Stomach (tissue), 9 donors: ENCODE measurements around the gene GRAMD1B. TPM values are rescaled to one million over a fixed set of nuclear protein-coding genes. Genes with fewer than 3 reads are reported as not detected.

Experiments used
- DNase-seq, 2 donors: peaks; one replicate each; pipeline versions ENCODE4 v3.0.0 to v3.0.0-alpha.2; 2013 to 2019
- H3K27ac ChIP-seq, 5 donors: fragments of 200-600 bp in 4 of 5; sonication (generic) in 4 of 5; one replicate each; pipeline ENCODE4 v1.5.1; 2013 to 2019; ENCODE audit warnings: mild to moderate bottlenecking in 1 of 5, moderate library complexity in 1 of 5
- H3K27me3 ChIP-seq, 3 donors: fragments of 200-600 bp; sonication (generic); one replicate each; pipeline ENCODE4 v1.5.1; 2017 to 2019; ENCODE audit warnings: mixed run types in 1 of 3
- H3K36me3 ChIP-seq, 4 donors: fragments of 200-600 bp; sonication (generic); 1 replicate in 3 of 4; 2 replicates in 1 of 4; pipeline ENCODE4 v1.5.1; 2016 to 2019
- H3K4me1 ChIP-seq, 4 donors: fragments of 200-600 bp; sonication (generic); one replicate each; pipeline ENCODE4 v1.5.1; 2016 to 2019
- H3K4me3 ChIP-seq, 4 donors: fragments of 200-600 bp; sonication (generic) in 3 of 4; one replicate each; pipeline ENCODE4 v1.5.1; 2016 to 2019; ENCODE audit warnings: mild to moderate bottlenecking in 1 of 4
- H3K9me3 ChIP-seq, 4 donors: fragments of 200-600 bp; sonication (generic); one replicate each; pipeline ENCODE4 v1.5.1; 2016 to 2019
- CTCF ChIP-seq, 7 experiments: fragments of 450-650 bp in 4 of 7; fragments of 200-600 bp in 3 of 7; sonication (generic) in 3 of 7; IDR thresholded peaks; one replicate each; pipeline ENCODE4 v1.5.1; 2016 to 2019; ENCODE audit warnings: antibody characterized with exemption in 7 of 7, control low read depth in 2 of 7, mild to moderate bottlenecking in 1 of 7
- EP300 ChIP-seq: sonication (generic); formaldehyde crosslinking; IDR thresholded peaks from one replicate; pipeline ENCODE4 v1.6.1; 2017; ENCODE audit warnings: antibody characterized with exemption
- POLR2A ChIP-seq, 4 donors: fragments of 450-650 bp; IDR thresholded peaks; one replicate each; pipeline ENCODE4 v1.6.1; 2016; ENCODE audit warnings: antibody characterized with exemption in 4 of 4, control low read depth in 2 of 4, mild to moderate bottlenecking in 1 of 4, moderate library complexity in 1 of 4
- POLR2AphosphoS5 ChIP-seq, 3 donors: sonication (generic); formaldehyde crosslinking; IDR thresholded peaks; one replicate each; pipeline ENCODE4 v1.6.1; 2016; ENCODE audit warnings: antibody characterized with exemption in 3 of 3
- WGBS, 5 donors: extraction: QIAGEN DNeasy Blood & Tissue Kit in 3 of 5; methylation state at CpG; one replicate each; pipeline versions ENCODE4 v1.1.5 to v1.1.7; 2013 to 2018; 5-methylcytosine and 5-hydroxymethylcytosine counted together
- intact Hi-C: fragments of 100-400 bp; cut with DNase I; formaldehyde crosslinking; loops from one replicate; pipeline ENCODE4 v1.15.1; 2023; ENCODE audit warnings: low total_unique reads
- polyA plus RNA-seq, 3 donors: library from polyadenylated mRNA; stranded (reverse); fragments of 200-250 nt; gene quantifications; one replicate each; pipeline ENCODE4 v1.2.3, GENCODE V29; 2013
- total RNA-seq, 5 donors: library from RNA; depleted of rRNA; stranded (reverse); fragments of >200 nt; gene quantifications; one replicate each; pipeline versions ENCODE4 v1.1.0 to v1.2.3, GENCODE V29; 2014 to 2016
- donor health status: healthy with polysubstance abuse.
- donor health status: Bipolar disorder and iron deficiency.
- donor health status: healthy.

GRAMD1B gene
- total and polyA plus RNA-seq, 8 donors: 0.58 to 39.7 (median 12.2) TPM

- DNase-seq: no peak
- Histone ChIP-seq H3K9me3 (no peaks in the 10 kb centered on the region), H3K4me3 (no peak overlapping the region), H3K36me3 (peaks cover 31 to 91% (median 86%) of the 10 kb centered on the region in 4 donors), H3K27me3 (no peaks in the 10 kb centered on the region), H3K4me1 (no peaks in the 10 kb centered on the region), H3K27ac (no peak overlapping the region)
- WGBS, 5 donors: 38 to 72% (median 48%) methylated on average over 4 of the region's 4 CpGs
- intact Hi-C loops: no loop called here
- no peak for TF ChIP-seq POLR2AphosphoS5 (IDR thresholded peaks at IDR 0.05)
- TF ChIP-seq POLR2A (IDR thresholded peaks at IDR 0.05): no peak
- no peak for TF ChIP-seq CTCF (IDR thresholded peaks at IDR 0.05)
- TF ChIP-seq EP300: no peak
These were observed 171.7 kb downstream of the GRAMD1B start for GRCh38 chr11:123601743-123602142.

GRCh38 chr11:123603666-123604065 is 173.6 kb downstream of the GRAMD1B start:
- TF ChIP-seq POLR2AphosphoS5 (IDR thresholded peaks at IDR 0.05) (no peak), POLR2A (IDR thresholded peaks at IDR 0.05) (no peak), EP300 (no peak), CTCF (IDR thresholded peaks at IDR 0.05) (no peak)
- no peak overlapping the region for H3K4me3 ChIP-seq
- H3K36me3 ChIP-seq: peaks cover 43 to 97% (median 94%) of the 10 kb centered on the region in 4 donors
- no peaks in the 10 kb centered on the region for H3K4me1 ChIP-seq
- no peaks in the 10 kb centered on the region for H3K27me3 ChIP-seq
- H3K27ac ChIP-seq: no peak overlapping the region
- intact Hi-C loops: no loop called here
- no peak for DNase-seq
- no peaks in the 10 kb centered on the region for H3K9me3 ChIP-seq
- 74 to 80% (median 74%) methylated on average over 4 of the region's 4 CpGs for WGBS, 5 donors

- Histone ChIP-seq H3K4me3 (no peak overlapping the region), H3K27me3 (no peaks in the 10 kb centered on the region), H3K4me1 (no peaks in the 10 kb centered on the region), H3K27ac (no peak overlapping the region), H3K36me3 (peaks cover 57 to 100% (median 100%) of the 10 kb centered on the region in 4 donors), H3K9me3 (no peaks in the 10 kb centered on the region)
- intact Hi-C loops: no loop called here
- WGBS, 5 donors: 76 to 100% (median 94%) methylated on average over 1 of the region's 1 CpG
- TF ChIP-seq POLR2A (IDR thresholded peaks at IDR 0.05): no peak
- no peak for TF ChIP-seq EP300
- TF ChIP-seq CTCF (IDR thresholded peaks at IDR 0.05): no peak
- no peak for TF ChIP-seq POLR2AphosphoS5 (IDR thresholded peaks at IDR 0.05)
- DNase-seq: no peak
These were observed 177.7 kb downstream of the GRAMD1B start for GRCh38 chr11:123607781-123608180.

- intact Hi-C loops: no loop called here
- Histone ChIP-seq H3K4me3 (no peak overlapping the region), H3K4me1 (no peaks in the 10 kb centered on the region), H3K9me3 (no peaks in the 10 kb centered on the region), H3K27me3 (no peaks in the 10 kb centered on the region), H3K27ac (no peak overlapping the region), H3K36me3 (peaks cover 57 to 100% (median 100%) of the 10 kb centered on the region in 4 donors)
- 86 to 96% (median 91%) methylated on average over 9 of the region's 9 CpGs for WGBS, 5 donors
- DNase-seq: no peak
- TF ChIP-seq POLR2AphosphoS5 (IDR thresholded peaks at IDR 0.05) (no peak), CTCF (IDR thresholded peaks at IDR 0.05) (no peak), EP300 (no peak), POLR2A (IDR thresholded peaks at IDR 0.05) (no peak)
These were observed 178.3 kb downstream of the GRAMD1B start for GRCh38 chr11:123608371-123608770.
